ENCODE data around the gene FAM20C. TPM values are rescaled to one million over a fixed set of nuclear protein-coding genes. Genes with fewer than 3 reads are reported as not detected.

FAM20C gene
- total RNA-seq, 1 experiment from 2014 or later, result 35.8 TPM

GRCh38 chr7:223118-223800, 30.9 kb downstream of the FAM20C start:
- Histone ChIP-seq H3K27ac (ENCODE audit: low read depth, low read length, poor library complexity, severe bottlenecking) (no peak overlapping the region), H3K27me3 (replicated peaks; ENCODE audit: insufficient read depth, low read depth, low read length, poor library complexity) (no peaks in the 10 kb centered on the region), H3K4me1 (ENCODE audit: insufficient read depth, low read length, poor library complexity, severe bottlenecking) (no peaks in the 10 kb centered on the region), H3K4me3 (ENCODE audit: low read depth, low read length, poor library complexity, severe bottlenecking) (no peak overlapping the region), H3K9me3 (ENCODE audit: low read depth, low read length, poor library complexity, severe bottlenecking) (no peaks in the 10 kb centered on the region), H3K36me3 (ENCODE audit: insufficient read depth, low read length, poor library complexity, severe bottlenecking) (peaks cover 3% of the 10 kb centered on the region)
- intact Hi-C loops (cut with micrococcal nuclease; ENCODE audit: unreplicated experiment), result no loop called here
- ChIA-PET CTCF (no interaction called here), POLR2A (ENCODE audit: low non-redundant PET) (no interaction called here)
- no TSS peak for BruUV-seq (replicated peaks)
- TF ChIP-seq CTCF (conservative IDR thresholded peaks at IDR 0.05; ENCODE audit: low read depth, low read length) (no peak), EZH2 (IDR thresholded peaks at IDR 0.05; ENCODE audit: borderline replicate concordance, low read depth, low read length, poor library complexity, severe bottlenecking) (no peak)
- DNase-seq (ENCODE audit: low spot score), result no peak

GRCh38 chr7:223861-224260, 31.5 kb downstream of the FAM20C start:
- intact Hi-C loops (cut with micrococcal nuclease; ENCODE audit: unreplicated experiment), result no loop called here
- Histone ChIP-seq H3K27ac (ENCODE audit: low read depth, low read length, poor library complexity, severe bottlenecking) (no peak overlapping the region), H3K9me3 (ENCODE audit: low read depth, low read length, poor library complexity, severe bottlenecking) (no peaks in the 10 kb centered on the region), H3K4me3 (ENCODE audit: low read depth, low read length, poor library complexity, severe bottlenecking) (no peak overlapping the region), H3K4me1 (ENCODE audit: insufficient read depth, low read length, poor library complexity, severe bottlenecking) (no peaks in the 10 kb centered on the region), H3K36me3 (ENCODE audit: insufficient read depth, low read length, poor library complexity, severe bottlenecking) (peaks cover 3% of the 10 kb centered on the region), H3K27me3 (replicated peaks; ENCODE audit: insufficient read depth, low read depth, low read length, poor library complexity) (no peaks in the 10 kb centered on the region)
- TF ChIP-seq EZH2 (IDR thresholded peaks at IDR 0.05; ENCODE audit: borderline replicate concordance, low read depth, low read length, poor library complexity, severe bottlenecking), result no peak
- ChIA-PET POLR2A (ENCODE audit: low non-redundant PET) (no interaction called here), CTCF (no interaction called here)
- no TSS peak for BruUV-seq (replicated peaks)
- no peak for DNase-seq (ENCODE audit: low spot score)

GRCh38 chr7:226281-226895, 34.0 kb downstream of the FAM20C start:
- DNase-seq (ENCODE audit: low spot score), result no peak
- no TSS peak for BruUV-seq (replicated peaks)
- no peak overlapping the region for H3K4me3 ChIP-seq (ENCODE audit: low read depth, low read length, poor library complexity, severe bottlenecking)

More at GRCh38 chr7:226281-226895, 34.0 kb downstream of the FAM20C start:
- H3K27me3 ChIP-seq (replicated peaks; ENCODE audit: insufficient read depth, low read depth, low read length, poor library complexity), result no peaks in the 10 kb centered on the region
- no peaks in the 10 kb centered on the region for H3K9me3 ChIP-seq (ENCODE audit: low read depth, low read length, poor library complexity, severe bottlenecking)
- no peak for TF ChIP-seq EZH2 (IDR thresholded peaks at IDR 0.05; ENCODE audit: borderline replicate concordance, low read depth, low read length, poor library complexity, severe bottlenecking)
- no peak for TF ChIP-seq CTCF (conservative IDR thresholded peaks at IDR 0.05; ENCODE audit: low read depth, low read length)
- H3K27ac ChIP-seq (ENCODE audit: low read depth, low read length, poor library complexity, severe bottlenecking), result no peak overlapping the region
- no peaks in the 10 kb centered on the region for H3K4me1 ChIP-seq (ENCODE audit: insufficient read depth, low read length, poor library complexity, severe bottlenecking)
- ChIA-PET POLR2A (ENCODE audit: low non-redundant PET) (no interaction called here), CTCF (no interaction called here)
- H3K36me3 ChIP-seq (ENCODE audit: insufficient read depth, low read length, poor library complexity, severe bottlenecking), result no peaks in the 10 kb centered on the region
- intact Hi-C loops (cut with micrococcal nuclease; ENCODE audit: unreplicated experiment), result no loop called here

All from A673 (cell line).